Heart right ventricle (tissue), 16 donors: ENCODE results near the gene RENBP. TPM values are rescaled to one million over a fixed set of nuclear protein-coding genes. Genes with fewer than 3 reads are reported as not detected.

ENCODE experiments used
- ATAC-seq, 8 donors: fragments of 200-7000 bp; cut with Tn5 transposase; one replicate each; pipeline ENCODE4 v1.9.1; 2020; ENCODE audit warnings: mild to moderate bottlenecking in 8 of 8, moderate library complexity in 8 of 8, moderate number of reproducible peaks in 1 of 8
- DNase-seq, 2 donors: peaks; one replicate each; pipeline ENCODE4 v3.0.0-alpha.2; 2020
- H3K27ac ChIP-seq, 10 donors: fragments of 200-600 bp; sonication (generic) in 2 of 10; one replicate each; pipeline versions ENCODE4 v1.5.0 to v1.8.0; 2020 to 2022; ENCODE audit warnings: mild to moderate bottlenecking in 3 of 10
- H3K27me3 ChIP-seq, 7 donors: fragments of 200-600 bp; one replicate each; pipeline ENCODE4 v1.8.0; 2021 to 2022; ENCODE audit warnings: mild to moderate bottlenecking in 2 of 7
- H3K36me3 ChIP-seq, 9 donors: fragments of 200-600 bp; sonication (generic) in 1 of 9; one replicate each; pipeline versions ENCODE4 v1.5.0 to v1.8.0; 2020 to 2022; ENCODE audit warnings: mild to moderate bottlenecking in 2 of 9
- H3K4me1 ChIP-seq, 9 donors: fragments of 200-600 bp; sonication (generic) in 1 of 9; one replicate each; pipeline versions ENCODE4 v1.5.0 to v1.8.0; 2020 to 2022; ENCODE audit warnings: mild to moderate bottlenecking in 4 of 9
- H3K4me3 ChIP-seq, 10 donors: fragments of 200-600 bp; sonication (generic) in 2 of 10; one replicate each; pipeline versions ENCODE4 v1.5.0 to v1.8.0; 2020 to 2022; ENCODE audit warnings: mild to moderate bottlenecking in 7 of 10, moderate library complexity in 2 of 10
- H3K9me3 ChIP-seq, 11 donors: fragments of 200-600 bp in 10 of 11; sonication (generic) in 2 of 11; one replicate each; pipeline versions ENCODE4 v1.5.0 to v1.8.0; 2013 to 2022; ENCODE audit warnings: mild to moderate bottlenecking in 2 of 11, control low read depth in 1 of 11, moderate library complexity in 1 of 11
- CTCF ChIP-seq, 9 donors: fragments of 200-600 bp; sonication (generic) in 2 of 9; IDR thresholded peaks; one replicate each; pipeline versions ENCODE4 v1.5.0 to v1.8.0; 2021 to 2022; ENCODE audit warnings: antibody characterized with exemption in 9 of 9, mild to moderate bottlenecking in 5 of 9, moderate library complexity in 1 of 9
- WGBS, 2 donors: extraction: QIAGEN DNeasy Blood & Tissue Kit; methylation state at CpG; one replicate each; pipeline ENCODE4 v1.1.7; 2013; ENCODE audit warnings: inconsistent platforms in 1 of 2; 5-methylcytosine and 5-hydroxymethylcytosine counted together
- intact Hi-C, 10 donors: fragments of 100-400 bp; cut with DNase I; formaldehyde crosslinking; loops; one replicate each; pipeline versions ENCODE4 v1.11.1 to v1.14.2; 2022
- polyA plus RNA-seq, 2 donors: library from polyadenylated mRNA; stranded (reverse); fragments of 200-250 nt; gene quantifications; one replicate each; pipeline ENCODE4 v1.2.3, GENCODE V29; 2013
- total RNA-seq, 10 donors: library from RNA; stranded (reverse); fragmentation: NEBNext Ultra II Directional in 3 of 10; extraction: Animal tissue kit (Norgen Biotek cat#: 25700) in 3 of 10; gene quantifications; one replicate each; pipeline versions ENCODE4 v1.2.1 to v1.2.4, GENCODE V29; 2021 to 2023
- donor health status: Arrhythmogenic right ventricular cardiomyopathy.
- donor health status: ischemic (EF 13 %, LVEDD 7.1; RV severe dilation, severe dysfunction).
- donor health status: healthy with polysubstance abuse.
- donor health status: DM: no; HTN: yes; CAD: no.
- donor health status: DM: no; HTN: no; CAD: no.
- donor health status: ischemic (EF 25% LVEDD 6.9; RV normal size, moderate dysfunction).
- donor health status: ischemic (EF 25% LVEDD 5.7; RV mildly dilated, moderate dysfunction).
- donor health status: healthy.
- donor health status: DM: yes; HTN: yes; CAD: no.
- donor health status: Ischemic cardiomyopathy.
- donor health status: ischemic (EF 35%, LVEDD 5.7; RV mildly dilated, moderate dysfunction).
- donor health status: nonischemic (EF 11% LVEDD 7.7; RV severe dilation, severe dysfunction).
- donor health status: DM: yes; HTN: yes; CAD: no.
- donor health status: PGD.
- donor health status: ischemic (EF 29% LVEDD 5.4; RV normal size, mild dysfunction).
- donor health status: nonischemic (EF 23%, LVEDD 6.1; RV moderate dilation, normal function).

RENBP gene
- total and polyA plus RNA-seq, 12 donors: 6.0 to 17.0 (median 9.6) TPM

- Histone ChIP-seq H3K27me3 (peaks cover 0 to 56% (median 0%) of the 10 kb centered on the region in 7 donors), H3K9me3 (no peaks in the 10 kb centered on the region), H3K36me3 (peaks cover 0 to 11% (median 0%) of the 10 kb centered on the region in 9 donors), H3K4me3 (peak overlapping the region in 3 of 10 donors; percentile 43 to 55 (median 51)), H3K4me1 (peaks cover 0 to 34% (median 12%) of the 10 kb centered on the region in 9 donors), H3K27ac (peak overlapping the region in 8 of 10 donors; percentile 12 to 79 (median 44))
- no peak for TF ChIP-seq CTCF (IDR thresholded peaks at IDR 0.05)
- intact Hi-C loops: no loop called here
- peak in 1 of 2 donors; percentile 46 for DNase-seq
- ATAC-seq: peak; percentile 20 to 59 (median 42)
- WGBS, 2 donors: 57 to 66% methylated on average over 14 to 18 of the region's 18 CpGs
Observed at GRCh38 chrX:153903238-153903980, 41.0 kb downstream of the RENBP start.

DNA sequence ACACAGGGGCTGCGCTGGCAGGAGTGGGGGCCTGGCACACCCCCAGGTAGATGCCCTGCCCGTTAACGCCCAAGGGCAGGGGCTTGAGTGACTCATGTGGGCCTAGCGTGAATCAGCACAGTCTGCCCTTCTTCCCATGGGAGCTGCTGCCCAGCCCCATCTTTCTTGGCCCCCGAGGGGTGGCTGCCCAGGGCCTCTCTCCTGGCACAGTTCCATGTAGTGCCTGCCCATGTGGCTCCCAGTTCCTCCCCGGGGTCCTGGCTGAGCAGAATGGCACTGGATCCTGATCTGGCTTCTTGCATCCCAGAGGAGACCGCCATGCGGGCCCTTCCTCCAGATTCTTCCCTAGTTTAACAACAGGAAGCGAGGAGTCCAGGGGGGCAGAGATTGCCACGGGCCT lies 42.1 kb downstream of the RENBP start:
- Histone ChIP-seq H3K4me1 (peaks cover 0 to 34% (median 12%) of the 10 kb centered on the region in 9 donors), H3K27me3 (peaks cover 0 to 63% (median 0%) of the 10 kb centered on the region in 7 donors), H3K4me3 (no peak overlapping the region), H3K9me3 (no peaks in the 10 kb centered on the region), H3K36me3 (peaks cover 0 to 1% (median 0%) of the 10 kb centered on the region in 9 donors), H3K27ac (no peak overlapping the region)
- TF ChIP-seq CTCF (IDR thresholded peaks at IDR 0.05): no peak
- intact Hi-C loops: no loop called here
- WGBS, 2 donors: 57 to 65% methylated on average over 10 of the region's 10 CpGs
- ATAC-seq (no peak), DNase-seq (no peak)

DNA sequence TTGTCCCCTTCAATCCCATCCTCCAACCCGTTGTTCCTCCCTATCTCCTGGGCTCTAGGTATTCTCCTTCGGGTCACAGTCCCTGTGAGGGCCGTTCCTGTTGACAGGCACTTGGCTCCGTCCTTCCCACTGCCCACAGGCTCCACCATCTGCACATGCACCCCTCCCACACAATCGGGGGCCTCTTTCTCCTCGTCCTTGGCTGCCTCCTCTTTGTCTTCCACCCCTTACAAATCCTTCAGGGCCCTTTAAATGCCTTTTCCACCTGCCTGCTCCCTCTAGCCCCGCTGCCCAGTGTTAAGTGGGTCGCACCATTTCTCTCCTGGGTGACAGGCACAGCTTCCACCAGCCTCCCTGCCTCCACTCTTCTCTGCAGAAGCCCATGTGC lies 42.7 kb downstream of the RENBP start:
- intact Hi-C loops: no loop called here
- TF ChIP-seq CTCF (IDR thresholded peaks at IDR 0.05): no peak
- Histone ChIP-seq H3K27me3 (peaks cover 0 to 63% (median 0%) of the 10 kb centered on the region in 7 donors), H3K4me3 (no peak overlapping the region), H3K36me3 (no peaks in the 10 kb centered on the region), H3K9me3 (no peaks in the 10 kb centered on the region), H3K4me1 (peaks cover 0 to 34% (median 12%) of the 10 kb centered on the region in 9 donors), H3K27ac (peak overlapping the region in 1 of 10 donors; percentile 10)
- no peak for ATAC-seq
- WGBS, 2 donors: 31 to 39% methylated on average over 8 of the region's 8 CpGs
- DNase-seq: no peak

GRCh38 chrX:153900831-153901752 lies 43.4 kb downstream of the RENBP start:
- Histone ChIP-seq H3K27me3 (peaks cover 0 to 64% (median 0%) of the 10 kb centered on the region in 7 donors), H3K4me1 (peaks cover 0 to 34% (median 12%) of the 10 kb centered on the region in 9 donors), H3K4me3 (no peak overlapping the region), H3K27ac (peak overlapping the region in 5 of 10 donors; percentile 10 to 47 (median 15)), H3K36me3 (no peaks in the 10 kb centered on the region), H3K9me3 (no peaks in the 10 kb centered on the region)
- intact Hi-C loops: no loop called here
- ATAC-seq (peak; percentile 35 to 72 (median 54)), DNase-seq (peak; percentile 37 to 54)
- 33 to 36% methylated on average over 24 to 26 of the region's 26 CpGs for WGBS, 2 donors
- TF ChIP-seq CTCF (IDR thresholded peaks at IDR 0.05): no peak
